ENCODE measurements around the gene RALGAPA2. TPM values are rescaled to one million over a fixed set of nuclear protein-coding genes. Genes with fewer than 3 reads are reported as not detected.

Gene RALGAPA2
- total and polyA plus RNA-seq, 2 of the 13 experiments (the other 11 are each of a cell fraction or from before 2014, with no cell fraction given) = 13.8 to 17.7 TPM

DNA sequence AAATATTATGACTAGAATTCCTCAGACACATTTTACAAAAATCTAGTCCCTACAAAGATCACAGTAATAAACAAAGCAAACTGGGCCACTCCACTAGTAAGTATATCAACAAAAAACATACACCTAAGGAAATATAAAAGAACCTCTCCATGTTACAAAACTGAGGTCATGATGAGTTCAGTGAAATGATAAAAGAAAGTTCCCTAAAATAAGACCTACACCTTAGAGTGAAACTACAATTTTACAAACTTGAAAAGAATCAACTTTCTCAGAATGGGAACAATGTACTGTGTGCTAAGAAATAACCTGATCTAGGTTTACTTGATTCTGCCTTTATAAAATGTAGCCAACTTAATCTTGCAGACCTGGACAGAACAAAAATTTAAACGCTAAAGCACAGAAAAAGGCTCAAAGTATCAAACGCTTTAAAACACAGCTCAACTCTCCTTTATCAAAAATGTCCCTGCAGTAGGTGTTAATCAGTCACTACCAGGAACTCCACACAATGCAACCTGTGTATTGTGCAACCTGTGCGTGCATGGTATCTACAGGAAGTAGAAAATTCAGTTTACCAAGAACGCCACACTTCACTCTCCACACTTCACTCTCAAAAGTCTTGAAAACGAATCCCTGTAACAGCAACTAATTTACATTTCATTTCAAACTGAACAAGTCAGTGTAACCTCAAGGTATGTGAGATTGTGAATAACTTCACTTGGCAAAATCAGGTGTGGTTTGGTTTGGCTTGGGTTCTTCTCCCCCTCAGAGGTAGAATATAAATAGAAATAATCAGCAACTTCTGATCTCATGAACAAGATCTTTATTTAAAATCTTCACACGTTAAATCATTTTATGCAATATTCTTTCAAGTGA, 1.8 kb downstream of the RALGAPA2 start (continued):
- TF ChIP-seq SOX6 (IDR thresholded peaks at IDR 0.05) (no peak), SOX6 (CRISPR knock-in tag; IDR thresholded peaks at IDR 0.05) (peak; percentile 93), GATAD2A (CRISPR knock-in tag; IDR thresholded peaks at IDR 0.05) (peak; percentile 95), ZNF724P (CRISPR knock-in tag; IDR thresholded peaks at IDR 0.05; ENCODE audit: borderline replicate concordance) (no peak), ZFP1 (CRISPR knock-in tag; IDR thresholded peaks at IDR 0.05) (peak; percentile 69; the same call in 1 of the 2 replicates), HDAC1 (CRISPR knock-in tag; IDR thresholded peaks at IDR 0.05) (peak; percentile 50)

DNA sequence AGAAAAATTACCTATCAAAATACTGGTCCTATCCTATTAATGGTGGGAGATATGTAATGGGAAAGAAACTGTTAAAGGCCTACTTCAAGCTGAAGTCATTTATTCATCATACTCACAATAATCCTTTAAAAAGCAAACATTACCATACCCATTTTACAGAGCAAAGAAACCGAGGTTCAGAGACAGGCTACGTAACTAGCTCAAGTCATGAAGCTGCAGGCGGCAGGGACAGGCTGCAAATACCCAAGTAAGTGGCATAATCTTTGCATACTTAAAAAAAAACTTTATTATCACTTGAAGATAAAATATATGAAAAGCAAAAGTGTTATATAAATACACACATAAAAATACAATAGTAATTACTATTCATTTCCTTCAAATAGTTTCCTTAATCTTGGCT, 2.6 kb downstream of the RALGAPA2 start:
- intact Hi-C loops (cut with micrococcal nuclease; ENCODE audit: unreplicated experiment) = loop anchor here (5.0 kb wide), 1 partner anchor 592 kb away; the partner anchor contains the start of gene XRN2
- no peaks in the 10 kb centered on the region for H3K36me3 ChIP-seq (replicated peaks in 1 of 2; ENCODE audit: control insufficient read depth in 1 of 2, insufficient read depth in 2 of 2, low read length in 2 of 2)
- FAIRE-seq (no peak), ATAC-seq (no peak), DNase-seq (ENCODE audit: low spot score) (no peak)
- no peaks in the 10 kb centered on the region for H3K9me3 ChIP-seq (ENCODE audit: low read length)
- peak overlapping the region; percentile 83 for H3K9ac ChIP-seq (ENCODE audit: insufficient read depth, low read depth, low read length)
- no peaks in the 10 kb centered on the region; a peak in 2 of 5 replicates for H3K27me3 ChIP-seq (ENCODE audit: control insufficient read depth in 1 of 2, insufficient read depth in 2 of 2, low read length in 2 of 2)
- TF ChIP-seq KDM1A (CRISPR knock-in tag; IDR thresholded peaks at IDR 0.05) = peak; percentile 85
- no peak for TF ChIP-seq DNMT3B (CRISPR knock-in tag; conservative IDR thresholded peaks at IDR 0.05)
- TF ChIP-seq TMF1 (CRISPR knock-in tag; IDR thresholded peaks at IDR 0.05; ENCODE audit: low read depth) = no peak
- peak; percentile 77 for TF ChIP-seq ZMYM3 (CRISPR knock-in tag; IDR thresholded peaks at IDR 0.05)
- TF ChIP-seq MTF2 (CRISPR knock-in tag; IDR thresholded peaks at IDR 0.05; ENCODE audit: borderline replicate concordance) = no peak
- peak; percentile 68; the same call in 1 of the 2 replicates for TF ChIP-seq CHD4 (IDR thresholded peaks at IDR 0.05; ENCODE audit: borderline replicate concordance, low read length)
- peak; percentile 49; the same call in 1 of the 2 replicates for TF ChIP-seq RCOR2 (CRISPR knock-in tag; IDR thresholded peaks at IDR 0.05)
- TF ChIP-seq, protein P1, sequence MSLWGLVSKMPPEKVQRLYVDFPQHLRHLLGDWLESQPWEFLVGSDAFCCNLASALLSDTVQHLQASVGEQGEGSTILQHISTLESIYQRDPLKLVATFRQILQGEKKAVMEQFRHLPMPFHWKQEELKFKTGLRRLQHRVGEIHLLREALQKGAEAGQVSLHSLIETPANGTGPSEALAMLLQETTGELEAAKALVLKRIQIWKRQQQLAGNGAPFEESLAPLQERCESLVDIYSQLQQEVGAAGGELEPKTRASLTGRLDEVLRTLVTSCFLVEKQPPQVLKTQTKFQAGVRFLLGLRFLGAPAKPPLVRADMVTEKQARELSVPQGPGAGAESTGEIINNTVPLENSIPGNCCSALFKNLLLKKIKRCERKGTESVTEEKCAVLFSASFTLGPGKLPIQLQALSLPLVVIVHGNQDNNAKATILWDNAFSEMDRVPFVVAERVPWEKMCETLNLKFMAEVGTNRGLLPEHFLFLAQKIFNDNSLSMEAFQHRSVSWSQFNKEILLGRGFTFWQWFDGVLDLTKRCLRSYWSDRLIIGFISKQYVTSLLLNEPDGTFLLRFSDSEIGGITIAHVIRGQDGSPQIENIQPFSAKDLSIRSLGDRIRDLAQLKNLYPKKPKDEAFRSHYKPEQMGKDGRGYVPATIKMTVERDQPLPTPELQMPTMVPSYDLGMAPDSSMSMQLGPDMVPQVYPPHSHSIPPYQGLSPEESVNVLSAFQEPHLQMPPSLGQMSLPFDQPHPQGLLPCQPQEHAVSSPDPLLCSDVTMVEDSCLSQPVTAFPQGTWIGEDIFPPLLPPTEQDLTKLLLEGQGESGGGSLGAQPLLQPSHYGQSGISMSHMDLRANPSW (CRISPR knock-in tag; IDR thresholded peaks at IDR 0.05; ENCODE audit: borderline replicate concordance) = no peak
- TF ChIP-seq, protein P2, sequence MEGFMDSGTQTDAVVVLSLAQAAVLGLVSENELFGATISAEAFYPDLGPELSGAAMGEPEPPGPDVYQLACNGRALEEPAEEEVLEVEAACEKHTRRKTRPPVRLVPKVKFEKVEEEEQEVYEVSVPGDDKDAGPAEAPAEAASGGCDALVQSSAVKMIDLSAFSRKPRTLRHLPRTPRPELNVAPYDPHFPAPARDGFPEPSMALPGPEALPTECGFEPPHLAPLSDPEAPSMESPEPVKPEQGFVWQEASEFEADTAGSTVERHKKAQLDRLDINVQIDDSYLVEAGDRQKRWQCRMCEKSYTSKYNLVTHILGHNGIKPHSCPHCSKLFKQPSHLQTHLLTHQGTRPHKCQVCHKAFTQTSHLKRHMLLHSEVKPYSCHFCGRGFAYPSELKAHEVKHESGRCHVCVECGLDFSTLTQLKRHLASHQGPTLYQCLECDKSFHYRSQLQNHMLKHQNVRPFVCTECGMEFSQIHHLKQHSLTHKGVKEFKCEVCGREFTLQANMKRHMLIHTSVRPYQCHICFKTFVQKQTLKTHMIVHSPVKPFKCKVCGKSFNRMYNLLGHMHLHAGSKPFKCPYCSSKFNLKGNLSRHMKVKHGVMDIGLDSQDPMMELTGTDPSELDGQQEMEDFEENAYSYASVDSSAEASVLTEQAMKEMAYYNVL (CRISPR knock-in tag; IDR thresholded peaks at IDR 0.05; ENCODE audit: borderline replicate concordance) = no peak
- TF ChIP-seq ZNF331 (CRISPR knock-in tag; IDR thresholded peaks at IDR 0.05) = no peak
- no peak for TF ChIP-seq MED1 (CRISPR knock-in tag; IDR thresholded peaks at IDR 0.05)
- no peak for TF ChIP-seq ZNF720 (CRISPR knock-in tag; IDR thresholded peaks at IDR 0.05)
- TF ChIP-seq NFE2 (CRISPR knock-in tag; IDR thresholded peaks at IDR 0.05) = no peak
- peak; percentile 96 for TF ChIP-seq ZNF629 (CRISPR knock-in tag; conservative IDR thresholded peaks at IDR 0.05)
- TF ChIP-seq SRF (IDR thresholded peaks at IDR 0.05; ENCODE audit: low read depth, low read length) = no peak
- peak overlapping the region; percentile 83 to 99 (median 94); a peak in 4 of 6 replicates for H3K4me3 ChIP-seq (replicated peaks in 1 of 3; ENCODE audit: insufficient read depth in 1 of 3, low read depth in 2 of 3, low read length in 3 of 3)
- peak overlapping the region; percentile 58 for H3K27ac ChIP-seq (ENCODE audit: extremely low read length, insufficient read depth, low read length)
- H3K79me2 ChIP-seq (ENCODE audit: insufficient read depth, low read length) = peaks cover 49% of the 10 kb centered on the region
- in situ Hi-C loops (cut with HindIII; ENCODE audit: extremely low pct_ligation_motif_present, low pct_unique_long_range_greater_than_20kb) = no loop called here
- 88% methylated on average over 3 of the region's 3 CpGs for WGBS (ENCODE audit: low lambda C conversion rate)
- H4K20me1 ChIP-seq (ENCODE audit: insufficient read depth, low read length) = no peaks in the 10 kb centered on the region
- CTCF ChIA-PET (ENCODE audit: low intra/inter-chr PET ratio, low total read pairs) = no interaction called here
- H2AFZ ChIP-seq (ENCODE audit: low read length) = no peak overlapping the region
- POLR2A ChIA-PET = no interaction called here
- TSS peak; percentile 38 for BruUV-seq (replicated peaks)
- peaks cover 58% of the 10 kb centered on the region for H3K4me1 ChIP-seq (ENCODE audit: insufficient read depth, low read length)
- peak overlapping the region; percentile 98 for H3K4me2 ChIP-seq (ENCODE audit: low read depth, low read length)

Measured in HepG2 (cell line).